ENCODE measurements around the gene OLFML1.
"Not testable (repeated sequence)": the region's sequence is repeated elsewhere in the genome, so short reads cannot be mapped to it uniquely, and the experiment has no call there.

The OLFML1 gene

GRCh38 chr11:7513234-7514098 lies 28.2 kb downstream of the OLFML1 start, which contains the start of gene PPFIBP2:
PPFIBP2 (plus strand) TSS chr11:7513999; CDS start chr11:7549476, 35,477 bp downstream.
- peak; percentile 81 for DNase-seq

DNA sequence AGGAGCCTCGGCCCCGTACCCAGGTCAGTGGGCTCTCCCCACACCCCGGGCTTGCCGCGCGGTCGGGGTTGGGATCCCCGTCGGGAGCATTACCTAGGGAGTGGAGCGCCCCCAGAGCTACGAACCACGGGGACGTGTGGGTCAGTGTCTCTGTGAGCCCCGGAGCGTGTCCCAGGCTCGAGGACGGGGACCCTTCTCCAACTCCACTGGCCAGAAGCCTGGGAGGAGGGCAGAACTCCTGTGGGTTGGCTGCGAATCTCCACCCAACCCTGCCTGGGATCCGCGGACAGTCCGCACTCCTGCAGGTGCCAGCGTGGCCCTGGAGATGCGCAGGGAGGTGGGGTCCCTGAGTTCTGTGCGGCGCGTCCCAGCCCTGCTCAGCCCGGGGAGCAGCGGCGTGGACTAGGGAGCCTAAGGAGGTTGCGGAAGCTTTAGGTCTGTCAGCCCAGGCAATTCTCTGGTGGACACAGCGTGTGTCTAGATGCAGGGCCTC lies 28.8 kb downstream of the OLFML1 start:
- no peak for DNase-seq

DNA sequence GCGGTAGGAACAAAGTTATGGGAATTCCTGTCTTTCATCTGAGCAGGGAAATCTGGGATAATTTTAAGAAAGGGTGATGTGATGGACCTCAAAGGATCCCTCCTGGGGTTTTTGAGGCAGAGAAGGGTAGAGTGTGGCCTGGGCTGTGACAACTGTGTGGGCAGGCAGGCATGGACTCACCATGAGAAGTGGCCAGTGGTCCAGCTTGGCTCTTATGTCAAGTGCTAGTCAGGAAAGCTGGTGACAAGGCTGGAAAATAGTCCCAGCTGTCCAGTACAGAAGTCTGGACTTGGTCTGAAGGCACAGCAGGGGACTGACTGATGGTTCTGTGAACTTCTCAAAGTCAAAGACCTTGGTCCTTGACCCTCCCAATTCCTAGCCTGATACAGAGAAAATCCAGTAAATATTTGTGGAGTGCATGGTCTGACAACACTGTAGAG lies 30.2 kb downstream of the OLFML1 start:
- no peak for DNase-seq

- DNase-seq, result no peak
Measured at GRCh38 chr11:7516475-7516874, 31.2 kb downstream of the OLFML1 start.

- DNase-seq, result not testable (repeated sequence)
Measured at GRCh38 chr11:7517743-7518142, 32.4 kb downstream of the OLFML1 start.

GRCh38 chr11:7518811-7519562 lies 33.7 kb downstream of the OLFML1 start:
- no peak for DNase-seq

DNA sequence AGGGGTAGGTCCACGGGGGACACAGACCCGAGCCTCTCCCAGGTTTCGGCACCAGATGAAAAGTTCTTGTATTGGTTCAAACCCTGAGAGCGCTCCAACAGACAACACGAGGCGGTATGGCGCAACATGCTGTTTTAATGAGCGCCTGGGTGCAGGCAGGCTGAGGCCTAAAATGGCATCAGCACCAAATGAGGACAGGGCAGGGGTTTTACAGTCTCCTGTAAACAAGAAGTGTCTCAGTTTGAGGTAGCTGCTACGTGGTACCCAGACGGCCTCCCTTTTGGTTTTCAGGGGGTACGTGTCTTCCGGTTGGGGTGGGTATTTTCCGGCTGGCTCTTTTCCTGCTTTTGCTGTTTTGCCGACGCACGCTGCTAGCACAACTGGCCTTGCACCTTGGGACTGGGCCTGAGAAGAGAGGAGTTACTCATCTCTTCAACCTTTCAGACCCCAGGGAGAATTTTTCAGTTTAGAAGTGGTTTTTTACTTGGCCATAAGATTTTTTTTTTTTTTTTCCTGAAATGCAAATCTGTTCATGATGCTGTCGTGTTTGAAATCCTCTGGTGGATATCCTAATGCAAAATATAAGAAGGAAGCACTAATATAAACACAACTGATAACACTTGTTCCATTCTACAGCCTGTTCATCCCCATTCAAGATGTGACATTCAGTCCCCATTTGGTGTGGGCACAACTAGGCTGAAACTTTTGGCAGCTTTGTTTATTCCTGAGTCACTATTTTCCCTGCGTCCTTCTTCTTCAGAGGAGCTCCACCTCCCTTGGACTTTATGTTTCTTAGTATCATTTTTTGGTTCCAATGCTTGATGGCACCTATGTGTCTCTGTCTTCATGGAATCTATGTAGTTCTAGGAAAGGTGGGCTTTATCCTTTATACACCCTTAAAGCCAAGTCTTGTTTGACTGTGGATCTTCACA lies 35.0 kb downstream of the OLFML1 start:
- no peak for DNase-seq

- DNase-seq, result no peak
Measured at GRCh38 chr11:7520981-7521487, 35.7 kb downstream of the OLFML1 start.

DNA sequence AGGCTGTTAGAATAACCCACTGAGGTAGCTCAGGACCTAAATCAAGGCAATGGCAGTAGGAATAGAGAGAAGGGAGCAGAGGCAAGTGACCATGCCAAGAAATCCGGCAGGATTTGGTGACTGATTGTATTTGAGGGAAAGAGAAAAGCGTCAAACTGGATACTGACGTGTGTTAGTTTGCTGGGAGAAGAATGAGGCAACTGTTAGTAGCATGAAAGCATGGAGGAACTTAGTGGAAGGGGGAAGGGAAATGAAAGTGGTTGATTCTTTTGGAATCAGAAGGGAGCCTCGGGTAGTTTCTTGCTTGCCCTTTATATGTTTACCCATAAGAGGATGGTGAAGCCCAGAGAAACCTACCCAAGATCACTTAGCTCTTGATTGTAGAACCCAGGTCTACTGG lies 36.8 kb downstream of the OLFML1 start:
- no peak for DNase-seq

- no peak for DNase-seq
Measured at GRCh38 chr11:7522546-7522945, 37.2 kb downstream of the OLFML1 start.

- DNase-seq, result no peak
Measured at GRCh38 chr11:7523416-7524210, 38.3 kb downstream of the OLFML1 start.

GRCh38 chr11:7524462-7525235 lies 39.3 kb downstream of the OLFML1 start:
- DNase-seq, result no peak

DNA sequence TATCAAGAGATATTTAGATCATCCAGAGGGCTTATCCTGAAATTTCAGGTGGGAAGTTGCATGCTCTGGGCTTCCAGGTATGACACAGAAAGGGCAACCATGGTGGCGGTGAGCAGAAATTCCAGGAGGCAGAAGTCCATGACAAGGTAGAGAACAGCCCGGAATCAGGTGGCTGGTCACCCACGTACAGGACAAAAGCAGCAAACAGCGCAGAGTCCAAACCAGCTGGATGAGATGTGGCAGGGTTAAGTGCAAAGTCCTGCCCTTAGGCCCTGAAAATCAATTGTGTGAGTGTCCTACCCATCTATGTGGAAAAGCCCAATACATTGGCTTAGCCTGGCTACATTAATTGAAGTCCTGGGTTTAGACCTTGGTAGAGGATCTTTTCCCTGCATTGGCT lies 40.1 kb downstream of the OLFML1 start:
- DNase-seq, result no peak

GRCh38 chr11:7527029-7527428 lies 41.7 kb downstream of the OLFML1 start:
- peak; percentile 71 for DNase-seq

- DNase-seq, result no peak
Measured at GRCh38 chr11:7528514-7529049, 43.3 kb downstream of the OLFML1 start.

GRCh38 chr11:7530013-7530640 lies 44.8 kb downstream of the OLFML1 start:
- DNase-seq, result no peak

DNA sequence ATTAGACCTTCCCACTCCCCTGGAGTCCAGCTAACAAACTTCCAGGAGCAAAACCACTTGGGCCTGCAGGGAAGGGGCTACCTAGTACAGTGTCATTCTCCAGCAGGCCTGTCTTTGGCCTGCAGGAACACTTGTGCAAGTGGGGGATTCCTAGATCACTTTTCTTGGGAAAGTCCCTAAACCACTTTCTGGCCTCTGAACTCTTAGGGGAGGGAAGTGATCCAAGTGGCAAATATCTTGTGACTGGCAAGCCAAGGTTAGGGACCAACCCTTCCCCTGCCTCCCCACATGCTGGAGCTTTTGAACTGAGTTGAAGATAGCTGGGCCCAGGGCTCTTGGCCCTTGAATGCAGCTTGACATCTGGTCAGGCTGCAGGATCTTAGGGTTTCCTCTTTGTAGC lies 45.7 kb downstream of the OLFML1 start:
- DNase-seq, result no peak

DNA sequence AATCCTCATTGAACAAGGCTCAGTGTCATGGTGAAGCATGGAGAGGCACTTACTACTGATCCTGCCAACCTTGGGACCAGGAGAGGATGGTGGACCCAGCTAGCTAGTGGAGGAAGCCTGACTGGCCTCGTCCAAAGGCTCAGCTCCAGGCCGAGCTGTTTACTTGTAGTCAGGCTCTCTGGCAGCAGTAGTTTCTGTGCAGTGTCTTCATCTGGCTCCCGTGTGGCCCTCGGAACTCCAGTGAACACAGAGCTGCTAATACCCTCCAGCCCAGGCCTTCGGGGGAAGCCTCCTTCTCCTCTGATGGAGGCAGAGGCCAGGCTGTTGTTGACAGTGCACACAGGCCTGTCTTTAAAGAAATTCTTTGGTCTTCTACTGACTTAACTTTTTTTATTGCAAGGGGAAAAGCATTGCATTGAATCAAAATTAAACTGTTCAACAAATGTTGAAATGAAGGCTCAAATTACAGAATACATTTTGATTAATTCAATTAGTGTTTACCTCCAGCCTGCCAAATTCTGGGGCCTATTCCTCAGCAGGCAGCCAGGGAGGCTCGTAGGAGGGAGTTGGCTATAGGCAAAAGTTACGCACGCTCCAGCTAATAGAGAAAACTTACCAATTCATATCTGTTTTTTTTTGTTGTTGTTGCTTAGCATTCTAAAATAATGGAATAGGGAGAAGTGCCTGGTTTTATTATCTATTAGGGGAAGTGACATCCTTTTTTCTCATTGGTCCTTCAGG lies 47.3 kb downstream of the OLFML1 start:
- no peak for DNase-seq

Data from central memory CD4-positive, alpha-beta T cell (primary cell).